ENCODE data around the gene FIGNL1.

The FIGNL1 gene

GRCh38 chr7:50449501-50449880, 659 bp downstream of the FIGNL1 start:
- H3K4me3 ChIP-seq (ENCODE audit: low read length), result peak overlapping the region; percentile 73
- no peaks in the 10 kb centered on the region for H3K9me3 ChIP-seq (ENCODE audit: insufficient read depth, low read depth, low read length)
- peaks cover 8% of the 10 kb centered on the region for H3K27me3 ChIP-seq (ENCODE audit: insufficient read depth, low read length)
- H3K36me3 ChIP-seq (ENCODE audit: insufficient read depth, low read depth, low read length), result peaks cover 23% of the 10 kb centered on the region
- H3K27ac ChIP-seq (ENCODE audit: low read length), result no peak overlapping the region
- peaks cover 3% of the 10 kb centered on the region for H3K4me1 ChIP-seq (ENCODE audit: insufficient read depth, low read length)
- H3K9ac ChIP-seq (ENCODE audit: low read depth, low read length), result peak overlapping the region; percentile 72; the same call in 1 of the 2 replicates

GRCh38 chr7:50448823-50449222, 1.3 kb downstream of the FIGNL1 start:
- Histone ChIP-seq H3K36me3 (ENCODE audit: insufficient read depth, low read depth, low read length) (peaks cover 23% of the 10 kb centered on the region), H3K9ac (ENCODE audit: low read depth, low read length) (no peak overlapping the region), H3K27ac (ENCODE audit: low read length) (no peak overlapping the region), H3K9me3 (ENCODE audit: insufficient read depth, low read depth, low read length) (no peaks in the 10 kb centered on the region), H3K4me3 (ENCODE audit: low read length) (0 out of 2 replicates have a peak overlapping the region, but pooled peaks have one; percentile 73), H3K4me1 (ENCODE audit: insufficient read depth, low read length) (peaks cover 3% of the 10 kb centered on the region), H3K27me3 (ENCODE audit: insufficient read depth, low read length) (peaks cover 8% of the 10 kb centered on the region)

- Histone ChIP-seq H3K36me3 (ENCODE audit: insufficient read depth, low read depth, low read length) (peaks cover 23% of the 10 kb centered on the region), H3K4me1 (ENCODE audit: insufficient read depth, low read length) (peaks cover 3% of the 10 kb centered on the region), H3K27ac (ENCODE audit: low read length) (no peak overlapping the region), H3K4me3 (ENCODE audit: low read length) (no peak overlapping the region), H3K27me3 (ENCODE audit: insufficient read depth, low read length) (peaks cover 8% of the 10 kb centered on the region), H3K9ac (ENCODE audit: low read depth, low read length) (no peak overlapping the region), H3K9me3 (ENCODE audit: insufficient read depth, low read depth, low read length) (no peaks in the 10 kb centered on the region)
Measured at GRCh38 chr7:50446542-50446960, 3.6 kb downstream of the FIGNL1 start.

GRCh38 chr7:50436133-50436806, 13.9 kb downstream of the FIGNL1 start:
- no peaks in the 10 kb centered on the region for H3K9me3 ChIP-seq (ENCODE audit: insufficient read depth, low read depth, low read length)
- no peaks in the 10 kb centered on the region; the same call in 1 of the 2 replicates for H3K36me3 ChIP-seq (ENCODE audit: insufficient read depth, low read depth, low read length)
- no peak overlapping the region for H3K4me3 ChIP-seq (ENCODE audit: low read length)
- no peaks in the 10 kb centered on the region for H3K27me3 ChIP-seq (ENCODE audit: insufficient read depth, low read length)
- no peak overlapping the region for H3K9ac ChIP-seq (ENCODE audit: low read depth, low read length)
- H3K27ac ChIP-seq (ENCODE audit: low read length), result no peak overlapping the region
- H3K4me1 ChIP-seq (ENCODE audit: insufficient read depth, low read length), result no peaks in the 10 kb centered on the region

- Histone ChIP-seq H3K4me1 (ENCODE audit: insufficient read depth, low read length) (no peaks in the 10 kb centered on the region), H3K27me3 (ENCODE audit: insufficient read depth, low read length) (no peaks in the 10 kb centered on the region), H3K27ac (ENCODE audit: low read length) (no peak overlapping the region), H3K36me3 (ENCODE audit: insufficient read depth, low read depth, low read length) (no peaks in the 10 kb centered on the region), H3K4me3 (ENCODE audit: low read length) (no peak overlapping the region), H3K9me3 (ENCODE audit: insufficient read depth, low read depth, low read length) (no peaks in the 10 kb centered on the region; the same call in 1 of the 2 replicates), H3K9ac (ENCODE audit: low read depth, low read length) (no peak overlapping the region)
Measured at GRCh38 chr7:50431722-50432305, 18.3 kb downstream of the FIGNL1 start.

- H3K4me3 ChIP-seq (ENCODE audit: low read length), result no peak overlapping the region
- H3K27me3 ChIP-seq (ENCODE audit: insufficient read depth, low read length), result no peaks in the 10 kb centered on the region
- H3K9ac ChIP-seq (ENCODE audit: low read depth, low read length), result no peak overlapping the region
- no peaks in the 10 kb centered on the region; the same call in 1 of the 2 replicates for H3K9me3 ChIP-seq (ENCODE audit: insufficient read depth, low read depth, low read length)
- no peaks in the 10 kb centered on the region for H3K36me3 ChIP-seq (ENCODE audit: insufficient read depth, low read depth, low read length)
- H3K4me1 ChIP-seq (ENCODE audit: insufficient read depth, low read length), result no peaks in the 10 kb centered on the region
- H3K27ac ChIP-seq (ENCODE audit: low read length), result no peak overlapping the region
Measured at GRCh38 chr7:50431316-50431715, 18.8 kb downstream of the FIGNL1 start.

GRCh38 chr7:50428911-50429310, 21.2 kb downstream of the FIGNL1 start:
- Histone ChIP-seq H3K27me3 (ENCODE audit: insufficient read depth, low read length) (no peaks in the 10 kb centered on the region), H3K9me3 (ENCODE audit: insufficient read depth, low read depth, low read length) (no peaks in the 10 kb centered on the region; the same call in 1 of the 2 replicates), H3K9ac (ENCODE audit: low read depth, low read length) (no peak overlapping the region), H3K4me1 (ENCODE audit: insufficient read depth, low read length) (no peaks in the 10 kb centered on the region), H3K27ac (ENCODE audit: low read length) (no peak overlapping the region), H3K4me3 (ENCODE audit: low read length) (no peak overlapping the region), H3K36me3 (ENCODE audit: insufficient read depth, low read depth, low read length) (no peaks in the 10 kb centered on the region)

GRCh38 chr7:50427518-50427917, 22.6 kb downstream of the FIGNL1 start:
- no peaks in the 10 kb centered on the region for H3K27me3 ChIP-seq (ENCODE audit: insufficient read depth, low read length)
- H3K36me3 ChIP-seq (ENCODE audit: insufficient read depth, low read depth, low read length), result no peaks in the 10 kb centered on the region
- H3K4me3 ChIP-seq (ENCODE audit: low read length), result no peak overlapping the region
- H3K4me1 ChIP-seq (ENCODE audit: insufficient read depth, low read length), result no peaks in the 10 kb centered on the region
- no peak overlapping the region for H3K27ac ChIP-seq (ENCODE audit: low read length)
- H3K9ac ChIP-seq (ENCODE audit: low read depth, low read length), result no peak overlapping the region
- H3K9me3 ChIP-seq (ENCODE audit: insufficient read depth, low read depth, low read length), result no peaks in the 10 kb centered on the region; the same call in 1 of the 2 replicates

- Histone ChIP-seq H3K9ac (ENCODE audit: low read depth, low read length) (no peak overlapping the region), H3K4me3 (ENCODE audit: low read length) (no peak overlapping the region), H3K27ac (ENCODE audit: low read length) (no peak overlapping the region), H3K36me3 (ENCODE audit: insufficient read depth, low read depth, low read length) (no peaks in the 10 kb centered on the region), H3K4me1 (ENCODE audit: insufficient read depth, low read length) (no peaks in the 10 kb centered on the region; the same call in 1 of the 2 replicates), H3K9me3 (ENCODE audit: insufficient read depth, low read depth, low read length) (no peaks in the 10 kb centered on the region; the same call in 1 of the 2 replicates), H3K27me3 (ENCODE audit: insufficient read depth, low read length) (no peaks in the 10 kb centered on the region)
Measured at GRCh38 chr7:50426280-50427045, 23.7 kb downstream of the FIGNL1 start.

- Histone ChIP-seq H3K27ac (ENCODE audit: low read length) (no peak overlapping the region), H3K9me3 (ENCODE audit: insufficient read depth, low read depth, low read length) (no peaks in the 10 kb centered on the region; the same call in 1 of the 2 replicates), H3K27me3 (ENCODE audit: insufficient read depth, low read length) (no peaks in the 10 kb centered on the region), H3K4me3 (ENCODE audit: low read length) (no peak overlapping the region), H3K9ac (ENCODE audit: low read depth, low read length) (no peak overlapping the region), H3K36me3 (ENCODE audit: insufficient read depth, low read depth, low read length) (no peaks in the 10 kb centered on the region), H3K4me1 (ENCODE audit: insufficient read depth, low read length) (peaks cover 3% of the 10 kb centered on the region; the same call in 1 of the 2 replicates)
Measured at GRCh38 chr7:50425318-50425717, 24.8 kb downstream of the FIGNL1 start.

GRCh38 chr7:50423860-50424259, 26.3 kb downstream of the FIGNL1 start:
- no peaks in the 10 kb centered on the region for H3K9me3 ChIP-seq (ENCODE audit: insufficient read depth, low read depth, low read length)
- no peak overlapping the region for H3K9ac ChIP-seq (ENCODE audit: low read depth, low read length)
- H3K27me3 ChIP-seq (ENCODE audit: insufficient read depth, low read length), result no peaks in the 10 kb centered on the region
- H3K4me1 ChIP-seq (ENCODE audit: insufficient read depth, low read length), result peaks cover 4% of the 10 kb centered on the region
- H3K4me3 ChIP-seq (ENCODE audit: low read length), result no peak overlapping the region
- no peak overlapping the region for H3K27ac ChIP-seq (ENCODE audit: low read length)
- H3K36me3 ChIP-seq (ENCODE audit: insufficient read depth, low read depth, low read length), result no peaks in the 10 kb centered on the region
